Adrenal gland (tissue), 12 donors: ENCODE data around the gene SPOCK1. TPM values are rescaled to one million over a fixed set of nuclear protein-coding genes. Genes with fewer than 3 reads are reported as not detected.
A peak's percentile ranks its signal among the peaks of the same experiment; 100 is the strongest.

ENCODE experiments used
- DNase-seq, 7 donors: peaks; one replicate each; pipeline ENCODE4 v3.0.0-alpha.2; 2019 to 2020
- H3K27ac ChIP-seq, 5 donors: fragments of 200-600 bp; sonication (generic) in 4 of 5; 1 replicate in 3 of 5; 2 replicates in 2 of 5; pipeline versions ENCODE4 v1.5.1 to v1.8.0; 2016 to 2020; ENCODE audit warnings: mild to moderate bottlenecking in 1 of 5
- H3K27me3 ChIP-seq: fragments of 200-600 bp; 2 replicates; pipeline ENCODE4 v1.8.0; 2021
- H3K36me3 ChIP-seq, 2 donors: fragments of 200-600 bp; replicated peaks in 1 of 2; 1 replicate in 1 of 2; 2 replicates in 1 of 2; pipeline versions ENCODE4 v1.5.1 to v1.8.0; 2018 to 2022
- H3K4me1 ChIP-seq, 2 donors: fragments of 200-600 bp; replicated peaks in 1 of 2; 1 replicate in 1 of 2; 2 replicates in 1 of 2; pipeline versions ENCODE4 v1.5.1 to v1.8.0; 2018 to 2021
- H3K4me3 ChIP-seq, 4 donors: fragments of 200-600 bp; sonication (generic) in 3 of 4; one replicate each; pipeline ENCODE4 v1.5.1; 2016 to 2018
- H3K9me3 ChIP-seq, 3 donors: fragments of 200-600 bp; sonication (generic) in 1 of 3; replicated peaks in 1 of 3; 1 replicate in 2 of 3; 2 replicates in 1 of 3; pipeline versions ENCODE4 v1.5.1 to v1.8.0; 2016 to 2021
- CTCF ChIP-seq, 6 experiments: fragments of 450-650 bp in 4 of 6; fragments of 200-600 bp in 2 of 6; sonication (generic) in 1 of 6; IDR thresholded peaks; 1 replicate in 5 of 6; 2 replicates in 1 of 6; pipeline versions ENCODE4 v1.5.1 to v1.8.0; 2016 to 2021; ENCODE audit warnings: antibody characterized with exemption in 6 of 6, mild to moderate bottlenecking in 2 of 6, moderate library complexity in 1 of 6
- POLR2A ChIP-seq, 2 donors: fragments of 450-650 bp; IDR thresholded peaks; one replicate each; pipeline ENCODE4 v1.6.1; 2017; ENCODE audit warnings: antibody characterized with exemption in 2 of 2, mild to moderate bottlenecking in 2 of 2, moderate library complexity in 1 of 2
- WGBS, 4 donors: extraction: QIAGEN DNeasy Blood & Tissue Kit in 2 of 4; methylation state at CpG; one replicate each; pipeline versions ENCODE4 v1.1.5 to v1.1.7; 2013 to 2017; 5-methylcytosine and 5-hydroxymethylcytosine counted together
- intact Hi-C, 2 donors: fragments of 100-400 bp; cut with DNase I; formaldehyde crosslinking; loops; one replicate each; pipeline versions ENCODE4 v1.14.1 to v1.15.0; 2022 to 2023
- polyA plus RNA-seq, 3 donors: library from polyadenylated mRNA; stranded (reverse); fragments of 200-250 nt in 2 of 3; fragments of 350-450 nt in 1 of 3; fragmentation: Illumina TruSeq in 1 of 3; extraction: RNeasy Lipid Tissue Mini Kit (QIAGEN cat#74804) in 1 of 3; gene quantifications; one replicate each; pipeline ENCODE4 v1.2.3, GENCODE V29; 2013 to 2014
- total RNA-seq, 9 donors: library from RNA; depleted of rRNA in 4 of 9; stranded (reverse); fragments of >200 nt in 4 of 9; fragments of 120-200 nt in 1 of 9; fragmentation: NEBNext Ultra II Directional in 1 of 9; extraction: Animal tissue kit (Norgen Biotek cat#: 25700) in 1 of 9; gene quantifications; one replicate each; pipeline versions ENCODE4 v1.1.0 to v1.2.4, GENCODE V29; 2013 to 2023
- donor health status: healthy with polysubstance abuse.
- donor health status: Bipolar disorder and iron deficiency.
- donor health status: DM: yes; HTN: yes; CAD: no.
- donor health status: DM: no; HTN: no; CAD: no.
- donor health status: DM: no; HTN: no; CAD: no.
- donor health status: DM: yes; HTN: yes; CAD: no.

SPOCK1 gene
- total and polyA plus RNA-seq, 12 donors: 5.4 to 102 (median 55.6) TPM

GRCh38 chr5:136994154-136994553 is 505.0 kb downstream of the SPOCK1 start:
- TF ChIP-seq CTCF (IDR thresholded peaks at IDR 0.05) (no peak), POLR2A (IDR thresholded peaks at IDR 0.05) (no peak)
- Histone ChIP-seq H3K9me3 (no peaks in the 10 kb centered on the region), H3K4me1 (no peaks in the 10 kb centered on the region), H3K27me3 (no peaks in the 10 kb centered on the region), H3K36me3 (no peaks in the 10 kb centered on the region), H3K27ac (no peak overlapping the region), H3K4me3 (no peak overlapping the region)
- WGBS, 4 donors: 35 to 64% (median 47%) methylated on average over 5 of the region's 5 CpGs
- DNase-seq: no peak
- intact Hi-C loops: no loop called here

- no peak overlapping the region for H3K27ac ChIP-seq
- WGBS, 4 donors: 72 to 84% (median 80%) methylated on average over 3 of the region's 3 CpGs
- intact Hi-C loops: no loop called here
Observed at GRCh38 chr5:136992796-136993489, 506.2 kb downstream of the SPOCK1 start.

GRCh38 chr5:136985785-136986475 is 513.2 kb downstream of the SPOCK1 start:
- intact Hi-C loops: no loop called here
- Histone ChIP-seq H3K4me3 (no peak overlapping the region), H3K36me3 (no peaks in the 10 kb centered on the region), H3K27me3 (no peaks in the 10 kb centered on the region), H3K27ac (peak overlapping the region in 1 of 5 donors; percentile 10), H3K9me3 (no peaks in the 10 kb centered on the region), H3K4me1 (peaks cover 0 to 19% of the 10 kb centered on the region in 2 donors)
- peak in 2 of 7 donors; percentile 37 for DNase-seq
- TF ChIP-seq POLR2A (IDR thresholded peaks at IDR 0.05) (no peak), CTCF (IDR thresholded peaks at IDR 0.05) (no peak)
- WGBS, 4 donors: 84 to 90% (median 88%) methylated on average over 2 of the region's 2 CpGs

More at GRCh38 chr5:136992796-136993489, 506.2 kb downstream of the SPOCK1 start:
- Histone ChIP-seq H3K4me3 (no peak overlapping the region), H3K4me1 (no peaks in the 10 kb centered on the region), H3K27me3 (no peaks in the 10 kb centered on the region), H3K9me3 (no peaks in the 10 kb centered on the region), H3K36me3 (no peaks in the 10 kb centered on the region)
- TF ChIP-seq CTCF (IDR thresholded peaks at IDR 0.05) (no peak), POLR2A (IDR thresholded peaks at IDR 0.05) (no peak)
- DNase-seq: no peak

GRCh38 chr5:136984772-136985446 is 514.2 kb downstream of the SPOCK1 start:
- Histone ChIP-seq H3K4me3 (no peak overlapping the region), H3K27ac (peak overlapping the region in 1 of 5 donors; percentile 36), H3K9me3 (no peaks in the 10 kb centered on the region), H3K36me3 (no peaks in the 10 kb centered on the region), H3K27me3 (no peaks in the 10 kb centered on the region), H3K4me1 (peaks cover 0 to 19% of the 10 kb centered on the region in 2 donors)
- WGBS, 4 donors: 74 to 81% (median 78%) methylated on average over 4 of the region's 4 CpGs
- DNase-seq: peak in 1 of 7 donors; percentile 17
- intact Hi-C loops: no loop called here
- TF ChIP-seq POLR2A (IDR thresholded peaks at IDR 0.05) (no peak), CTCF (IDR thresholded peaks at IDR 0.05) (no peak)
